Measurements from ENCODE around the gene OSBPL5.

- TF ChIP-seq POLR2A (IDR thresholded peaks at IDR 0.05; ENCODE audit: low read depth, low read length) (no peak), CTCF (conservative IDR thresholded peaks at IDR 0.05; ENCODE audit: low read depth, low read length) (no peak), BHLHE40 (IDR thresholded peaks at IDR 0.05; ENCODE audit: low read depth, low read length) (no peak), RAD21 (IDR thresholded peaks at IDR 0.05; ENCODE audit: low read length) (no peak), FOS (IDR thresholded peaks at IDR 0.05; ENCODE audit: low read depth, low read length) (no peak), CEBPB (IDR thresholded peaks at IDR 0.05; ENCODE audit: low read depth, low read length) (no peak), CHD1 (IDR thresholded peaks at IDR 0.05; ENCODE audit: low read depth, low read length) (no peak), RFX5 (IDR thresholded peaks at IDR 0.05; ENCODE audit: low read depth, low read length) (no peak), MXI1 (IDR thresholded peaks at IDR 0.05; ENCODE audit: borderline replicate concordance, low read depth, low read length) (no peak), MAZ (IDR thresholded peaks at IDR 0.05; ENCODE audit: borderline replicate concordance, low read depth, low read length) (no peak), USF2 (IDR thresholded peaks at IDR 0.05; ENCODE audit: low read depth, low read length) (no peak), SMC3 (IDR thresholded peaks at IDR 0.05; ENCODE audit: low read depth, low read length) (no peak), MAFK (IDR thresholded peaks at IDR 0.05; ENCODE audit: low read depth, low read length) (no peak)
Measured at GRCh38 chr11:3129181-3129590, 35.9 kb downstream of the OSBPL5 start.

Measured in IMR-90 (cell line).